Glomerular visceral epithelial cell (primary cell): ENCODE measurements around the gene MYLK3.

Source experiments
- DNase-seq: peaks from one replicate; pipeline ENCODE4 v3.0.0-alpha.2; 2016; ENCODE audit errors: extremely low spot score

The MYLK3 gene

GRCh38 chr16:46757339-46758050 lies 9.4 kb upstream of the MYLK3 start:
- no peak for DNase-seq

- no peak for DNase-seq
These were observed 8.6 kb upstream of the MYLK3 start for GRCh38 chr16:46756772-46757171.

- no peak for DNase-seq
These were observed 4.9 kb upstream of the MYLK3 start for GRCh38 chr16:46753015-46753414.

- DNase-seq: no peak
These were observed 3.2 kb upstream of the MYLK3 start for GRCh38 chr16:46751381-46751780.

- DNase-seq: no peak
These were observed 896 bp upstream of the MYLK3 start for GRCh38 chr16:46748775-46749705.

- no peak for DNase-seq
These were observed 1.0 kb downstream of the MYLK3 start for GRCh38 chr16:46746821-46747776.

GRCh38 chr16:46745617-46746016 lies 2.5 kb downstream of the MYLK3 start:
- no peak for DNase-seq

- peak; percentile 7 for DNase-seq
These were observed 4.9 kb downstream of the MYLK3 start for GRCh38 chr16:46743232-46743719.

- no peak for DNase-seq
These were observed 8.2 kb downstream of the MYLK3 start for GRCh38 chr16:46739934-46740333.

- no peak for DNase-seq
These were observed 10.4 kb downstream of the MYLK3 start for GRCh38 chr16:46737621-46738214.

- no peak for DNase-seq
These were observed 11.4 kb downstream of the MYLK3 start for GRCh38 chr16:46736695-46737094.

- DNase-seq: no peak
These were observed 14.8 kb downstream of the MYLK3 start for GRCh38 chr16:46733319-46733830.

GRCh38 chr16:46732561-46732960 lies 15.6 kb downstream of the MYLK3 start:
- DNase-seq: no peak

GRCh38 chr16:46731691-46732555 lies 16.2 kb downstream of the MYLK3 start:
- no peak for DNase-seq

- DNase-seq: no peak
These were observed 17.1 kb downstream of the MYLK3 start for GRCh38 chr16:46730801-46731690.

GRCh38 chr16:46730126-46730525 lies 18.0 kb downstream of the MYLK3 start:
- no peak for DNase-seq

- no peak for DNase-seq
These were observed 18.7 kb downstream of the MYLK3 start for GRCh38 chr16:46729326-46729995.

- DNase-seq: no peak
These were observed 19.3 kb downstream of the MYLK3 start for GRCh38 chr16:46728806-46729205.
